HepG2 (cell line): ENCODE data around the gene SFI1. TPM values are rescaled to one million over a fixed set of nuclear protein-coding genes. Genes with fewer than 3 reads are reported as not detected.

Source experiments
- ATAC-seq: fragments of 200-7000 bp; cut with Tn5 transposase; 3 replicates; pipeline ENCODE4 v1.9.1; 2020; ENCODE audit warnings: mild to moderate bottlenecking, moderate library complexity
- BruUV-seq: library from RNA; stranded (reverse); fragments of 400-500 nt; replicated peaks from 2 replicates; lab custom pipeline; 2021; lab: Mats Ljungman, UMichigan
- CTCF ChIA-PET: fragments of 300-600 bp; formaldehyde crosslinking; extraction: SDS; loops from one replicate; lab custom pipeline; 2021; ENCODE audit warnings: low total read pairs, inconsistent platforms, low intra/inter-chr PET ratio; lab: Yijun Ruan, JAX
- POLR2A ChIA-PET: fragments of 350-600 bp; sonication (Branson Sonifier 250); formaldehyde crosslinking; loops from one replicate; lab custom pipeline; 2020; ENCODE audit warnings: antibody characterized with exemption, inconsistent platforms; lab: Yijun Ruan, JAX
- DNase-seq: peaks from one replicate; pipeline ENCODE4 v3.0.0-alpha.2; 2015; ENCODE audit warnings: low spot score
- FAIRE-seq: peaks from 3 replicates; lab custom pipeline; 2011; peaks lifted over from hg19 to GRCh38; lab: Jason Lieb, UNC
- H2AFZ ChIP-seq: one replicate; pipeline ENCODE4 v1.6.1; 2011; ENCODE audit warnings: low read length, inconsistent platforms
- H3K27ac ChIP-seq: fragments of 300-600 bp; 3 replicates; pipeline ENCODE4 v1.8.0; 2011; ENCODE audit warnings: mixed run types, mild to moderate bottlenecking, mixed read lengths, low read length, inconsistent platforms; ENCODE audit not compliant: insufficient read depth; ENCODE audit errors: extremely low read length
- H3K27me3 ChIP-seq, 2 experiments: fragments of 200-600 bp in 1 of 2; 2 replicates in 1 of 2; 3 replicates in 1 of 2; pipeline versions ENCODE4 v1.6.0 to v1.8.0; 2011; ENCODE audit warnings: low read length in 2 of 2, mild to moderate bottlenecking in 2 of 2, moderate library complexity in 2 of 2, inconsistent platforms in 1 of 2; ENCODE audit not compliant: insufficient read depth in 2 of 2, control insufficient read depth in 1 of 2
- H3K36me3 ChIP-seq, 2 experiments: fragments of 200-600 bp in 1 of 2; replicated peaks in 1 of 2; 2 replicates in 1 of 2; 3 replicates in 1 of 2; pipeline versions ENCODE4 v1.5.1 to v1.8.0; 2011; ENCODE audit warnings: low read length in 2 of 2, inconsistent platforms in 1 of 2; ENCODE audit not compliant: insufficient read depth in 2 of 2, control insufficient read depth in 1 of 2
- H3K4me1 ChIP-seq: 2 replicates; pipeline ENCODE4 v1.5.1; 2012; ENCODE audit warnings: low read length, inconsistent platforms; ENCODE audit not compliant: insufficient read depth
- H3K4me2 ChIP-seq: 2 replicates; pipeline ENCODE4 v1.6.0; 2011; ENCODE audit warnings: low read depth, low read length, inconsistent platforms
- H3K4me3 ChIP-seq, 3 experiments: fragments of 200-600 bp in 1 of 3; sonication (generic), shearing (Covaris generic) in 1 of 3; replicated peaks in 1 of 3; 2 replicates each; pipeline ENCODE4 v1.5.1; 2011 to 2016; ENCODE audit warnings: low read length in 3 of 3, inconsistent platforms in 2 of 3, low read depth in 2 of 3, mild to moderate bottlenecking in 2 of 3, control low read depth in 1 of 3, mixed read lengths in 1 of 3; ENCODE audit not compliant: insufficient read depth in 1 of 3
- H3K79me2 ChIP-seq: one replicate; pipeline ENCODE4 v1.6.1; 2011; ENCODE audit warnings: low read length, inconsistent platforms; ENCODE audit not compliant: insufficient read depth
- H3K9ac ChIP-seq: 2 replicates; pipeline ENCODE4 v1.6.0; 2011; ENCODE audit warnings: mild to moderate bottlenecking, low read depth, low read length, inconsistent platforms; ENCODE audit not compliant: insufficient read depth
- H3K9me3 ChIP-seq: 2 replicates; pipeline ENCODE4 v1.5.1; 2012; ENCODE audit warnings: mild to moderate bottlenecking, low read length
- H4K20me1 ChIP-seq: 2 replicates; pipeline ENCODE4 v1.6.0; 2011; ENCODE audit warnings: inconsistent platforms, mild to moderate bottlenecking, low read length, moderate library complexity; ENCODE audit not compliant: insufficient read depth
- AKAP8 ChIP-seq: sonication (generic); formaldehyde crosslinking; IDR thresholded peaks from 2 replicates; pipeline ENCODE4 v1.5.1; 2020; ENCODE audit warnings: mild to moderate bottlenecking, missing genetic modification reagents
- GZF1 ChIP-seq: sonication (generic); formaldehyde crosslinking; IDR thresholded peaks from 2 replicates; pipeline ENCODE4 v1.5.1; 2020; ENCODE audit warnings: mild to moderate bottlenecking, missing genetic modification reagents
- KLF6 ChIP-seq: IDR thresholded peaks from 2 replicates; pipeline ENCODE4 v1.8.0; 2016; ENCODE audit warnings: missing biosample characterization, missing genetic modification reagents
- MYNN ChIP-seq: sonication (generic); formaldehyde crosslinking; IDR thresholded peaks from 2 replicates; pipeline ENCODE4 v1.4.0; 2020; ENCODE audit warnings: mild to moderate bottlenecking, low read depth, missing genetic modification reagents
- RAD21 ChIP-seq: fragments of 450-650 bp; formaldehyde crosslinking; IDR thresholded peaks from 2 replicates; pipeline ENCODE4 v1.5.0; 2020; ENCODE audit warnings: mild to moderate bottlenecking
- SALL1 ChIP-seq: sonication (generic); formaldehyde crosslinking; IDR thresholded peaks from 2 replicates; pipeline ENCODE4 v1.8.0; 2022; ENCODE audit warnings: mild to moderate bottlenecking, missing genetic modification reagents
- SP140L ChIP-seq: sonication (generic); formaldehyde crosslinking; IDR thresholded peaks from 2 replicates; pipeline ENCODE4 v1.4.0; 2020; ENCODE audit warnings: missing genetic modification reagents, borderline replicate concordance
- TARDBP ChIP-seq: sonication (generic); formaldehyde crosslinking; IDR thresholded peaks from 2 replicates; pipeline ENCODE4 v1.8.0; 2022; ENCODE audit warnings: mild to moderate bottlenecking, missing genetic modification reagents
- U2AF1 ChIP-seq: fragments of 200-400 bp; formaldehyde crosslinking; optimal IDR thresholded peaks from 2 replicates; pipeline ENCODE3; 2017; ENCODE audit warnings: mild to moderate bottlenecking, low read depth, low read length
- ZNF335 ChIP-seq: sonication (generic); formaldehyde crosslinking; IDR thresholded peaks from 2 replicates; pipeline ENCODE4 v1.4.0; 2020; ENCODE audit warnings: missing genetic modification reagents
- ZNF350 ChIP-seq: sonication (generic); formaldehyde crosslinking; IDR thresholded peaks from 2 replicates; pipeline ENCODE4 v1.4.0; 2020; ENCODE audit warnings: mild to moderate bottlenecking, low read depth, missing genetic modification reagents, borderline replicate concordance
- ZNF430 ChIP-seq: sonication (generic); formaldehyde crosslinking; IDR thresholded peaks from 2 replicates; pipeline ENCODE4 v1.9.0; 2021; ENCODE audit warnings: mild to moderate bottlenecking, missing genetic modification reagents
- ZNF432 ChIP-seq: sonication (generic); formaldehyde crosslinking; IDR thresholded peaks from 2 replicates; pipeline ENCODE4 v1.5.0; 2020; ENCODE audit warnings: missing genetic modification reagents, mild to moderate bottlenecking, borderline replicate concordance
- ZNF713 ChIP-seq: sonication (generic); formaldehyde crosslinking; IDR thresholded peaks from 2 replicates; pipeline ENCODE4 v1.4.0; 2020; ENCODE audit warnings: mild to moderate bottlenecking, missing genetic modification reagents
- WGBS: methylation state at CpG from one replicate; pipeline ENCODE4 v1.1.6; 2017; ENCODE audit warnings: low lambda C conversion rate; 5-methylcytosine and 5-hydroxymethylcytosine counted together
- in situ Hi-C: cut with HindIII; loops from 2 replicates; pipeline ENCODE4 v1.10.0; 2017; ENCODE audit warnings: low pct_unique_long_range_greater_than_20kb; ENCODE audit not compliant: extremely low pct_ligation_motif_present
- intact Hi-C: fragments of 100-400 bp; cut with micrococcal nuclease; formaldehyde crosslinking; loops from one replicate; pipeline ENCODE4 v1.10.0; 2022; ENCODE audit not compliant: unreplicated experiment
- polyA plus RNA-seq, 8 experiments: library from polyadenylated mRNA; depleted of rRNA in 3 of 8; stranded (reverse) in 7 of 8; unstranded in 1 of 8; fragments of >200 nt; fragmentation: Illumina TruSeq in 4 of 8; extraction: Trizol in 4 of 8; gene quantifications; 2 replicates each; pipeline versions ENCODE4 v1.2.1 to v1.2.3, GENCODE V29; 2011 to 2016; ENCODE audit warnings: low read depth in 4 of 8, missing spikeins in 1 of 8, mixed read lengths in 1 of 8; ENCODE audit not compliant: insufficient read depth in 1 of 8
- total RNA-seq, 5 experiments: library from RNA; depleted of rRNA; stranded (reverse); fragments of >200 nt; fragmentation: Illumina TruSeq; extraction: Trizol; gene quantifications; 2 replicates each; pipeline ENCODE4 v1.2.3, GENCODE V29; 2016; ENCODE audit warnings: low read depth in 1 of 5

The SFI1 gene
- total and polyA plus RNA-seq, 2 of the 13 experiments (the other 11 are each of a cell fraction or from before 2014, with no cell fraction given): 20.5 to 40.1 TPM

DNA sequence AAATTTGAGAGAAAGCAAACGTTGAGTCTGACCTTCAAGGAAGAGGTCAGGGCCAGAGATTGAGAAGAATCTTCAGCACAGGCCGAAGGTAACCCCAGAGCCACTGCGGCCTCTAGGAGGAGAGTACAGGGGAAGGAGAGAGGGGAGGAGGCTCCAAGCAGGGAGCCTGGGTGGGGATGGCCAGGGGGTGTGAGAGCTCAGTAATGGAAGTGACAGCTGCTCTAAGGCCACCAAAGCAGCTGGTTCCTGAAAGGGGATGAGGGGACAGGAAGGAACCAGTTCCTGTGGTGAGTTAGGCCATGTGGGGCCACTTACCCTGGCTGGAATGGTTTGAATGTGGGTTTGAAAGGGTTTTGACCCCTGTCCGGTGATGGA, 119.6 kb downstream of the SFI1 start:
- Histone ChIP-seq H3K9me3 (no peaks in the 10 kb centered on the region), H3K9ac (no peak overlapping the region), H3K4me2 (no peak overlapping the region), H3K4me1 (peaks cover 40% of the 10 kb centered on the region), H3K27ac (peak overlapping the region; percentile 15), H3K79me2 (no peaks in the 10 kb centered on the region), H4K20me1 (peaks cover 10% of the 10 kb centered on the region; the same call in 1 of the 2 replicates), H3K4me3 (no peak overlapping the region), H3K36me3 (peaks cover 24 to 48% of the 10 kb centered on the region in 2 experiments; a peak in 4 of 5 replicates), H2AFZ (no peak overlapping the region), H3K27me3 (no peaks in the 10 kb centered on the region)
- ChIA-PET POLR2A (interaction anchor here (1.1 to 1.8 kb wide), 3 partner anchors 14 to 36 kb away, joined by 3 to 10 read pairs (median 4); no protein-coding TSS in a partner anchor), CTCF (no interaction called here)
- no peak for DNase-seq
- FAIRE-seq: no peak
- ATAC-seq: peak; percentile 4
- BruUV-seq: no TSS peak
- TF ChIP-seq AKAP8 (CRISPR knock-in tag): no peak
- TF ChIP-seq SALL1 (CRISPR knock-in tag): no peak
- no peak for TF ChIP-seq GZF1 (CRISPR knock-in tag)
- TF ChIP-seq TARDBP (CRISPR knock-in tag): 0 out of 2 replicates have a peak, but pooled peaks have one; percentile 32
- WGBS: 67% methylated on average over 4 of the region's 4 CpGs
- intact Hi-C loops: loop anchor here (2.0 kb wide), 1 partner anchor 59 kb away; no protein-coding TSS in a partner anchor
- in situ Hi-C loops: no loop called here

- Histone ChIP-seq H3K79me2 (no peaks in the 10 kb centered on the region), H3K36me3 (peaks cover 26 to 48% of the 10 kb centered on the region in 2 experiments; a peak in 4 of 5 replicates), H3K9me3 (no peaks in the 10 kb centered on the region), H3K4me3 (no peak overlapping the region), H4K20me1 (peaks cover 10% of the 10 kb centered on the region; the same call in 1 of the 2 replicates), H2AFZ (no peak overlapping the region), H3K4me2 (peak overlapping the region; percentile 33; the same call in 1 of the 2 replicates), H3K27ac (peak overlapping the region; percentile 33), H3K9ac (no peak overlapping the region), H3K27me3 (no peaks in the 10 kb centered on the region), H3K4me1 (peaks cover 40% of the 10 kb centered on the region)
- in situ Hi-C loops (no loop called here), intact Hi-C loops (loop anchor here (2.0 kb wide), 1 partner anchor 60 kb away; no protein-coding TSS in a partner anchor)
- CTCF ChIA-PET: no interaction called here
- ATAC-seq (peak; percentile 56), DNase-seq (peak; percentile 31), FAIRE-seq (peak; percentile 26)
- 53% methylated on average over 2 of the region's 9 CpGs for WGBS
- BruUV-seq: no TSS peak
- POLR2A ChIA-PET: interaction anchor here (1.1 to 1.8 kb wide), 4 partner anchors 14 to 55 kb away, joined by 3 to 10 read pairs (median 4); no protein-coding TSS in a partner anchor
- TF ChIP-seq RAD21 (CRISPR knock-in tag) (0 out of 2 replicates have a peak, but pooled peaks have one; percentile 22), KLF6 (CRISPR knock-in tag) (no peak), ZNF350 (CRISPR knock-in tag) (no peak), U2AF1 (no peak), ZNF432 (CRISPR knock-in tag) (no peak), ZNF713 (CRISPR knock-in tag) (no peak), ZNF430 (CRISPR knock-in tag) (0 out of 2 replicates have a peak, but pooled peaks have one; percentile 40), SP140L (CRISPR knock-in tag) (no peak), MYNN (CRISPR knock-in tag) (no peak), ZNF335 (no peak)
Measured at GRCh38 chr22:31616315-31616980, 120.1 kb downstream of the SFI1 start.
